Measurements from ENCODE around the gene FUT7.
A peak's percentile ranks its signal among the peaks of the same experiment; 100 is the strongest.
"Not testable (repeated sequence)": the region's sequence is repeated elsewhere in the genome, so short reads cannot be mapped to it uniquely, and the experiment has no call there.

The FUT7 gene

GRCh38 chr9:137049544-137050449, 17.9 kb upstream of the FUT7 start:
- no peak for DNase-seq

- DNase-seq: no peak
These were observed 17.0 kb upstream of the FUT7 start for GRCh38 chr9:137048655-137049543.

GRCh38 chr9:137046088-137046787, 14.3 kb upstream of the FUT7 start, which contains the start of gene NPDC1:
NPDC1 (minus strand) TSS chr9:137046177; CDS start chr9:137045989, 188 bp downstream.
- DNase-seq: peak; percentile 87

- DNase-seq: peak; percentile 75
These were observed 13.6 kb upstream of the FUT7 start for GRCh38 chr9:137045294-137046087.

GRCh38 chr9:137044502-137045177, 12.8 kb upstream of the FUT7 start:
- DNase-seq: no peak

- DNase-seq: no peak
These were observed 12.1 kb upstream of the FUT7 start for GRCh38 chr9:137044037-137044436.

GRCh38 chr9:137042751-137043727, 11.2 kb upstream of the FUT7 start:
- no peak for DNase-seq

GRCh38 chr9:137041124-137041523, 9.2 kb upstream of the FUT7 start:
- DNase-seq: no peak

GRCh38 chr9:137040568-137040967, 8.7 kb upstream of the FUT7 start:
- no peak for DNase-seq

GRCh38 chr9:137039611-137040366, 7.9 kb upstream of the FUT7 start:
- no peak for DNase-seq

- DNase-seq: no peak
These were observed 7.0 kb upstream of the FUT7 start for GRCh38 chr9:137038916-137039315.

GRCh38 chr9:137037483-137037882, 5.6 kb upstream of the FUT7 start:
- no peak for DNase-seq

- no peak for DNase-seq
These were observed 5.1 kb upstream of the FUT7 start for GRCh38 chr9:137037035-137037434.

- no peak for DNase-seq
These were observed 4.0 kb upstream of the FUT7 start for GRCh38 chr9:137035937-137036336.

- DNase-seq: no peak
These were observed 3.6 kb upstream of the FUT7 start for GRCh38 chr9:137035507-137035834.

GRCh38 chr9:137034709-137035506, 3.0 kb upstream of the FUT7 start:
- peak; percentile 91 for DNase-seq

GRCh38 chr9:137034039-137034708, 2.3 kb upstream of the FUT7 start:
- DNase-seq: no peak

- DNase-seq: not testable (repeated sequence)
These were observed 1.6 kb upstream of the FUT7 start for GRCh38 chr9:137033481-137033880.

Measured in right forelimb (tissue), 1 donor.